NCI-H345 (cell line): Measurements from ENCODE around the gene PTPRU.
"Not testable (repeated sequence)": the region's sequence is repeated elsewhere in the genome, so short reads cannot be mapped to it uniquely, and the experiment has no call there.

Source experiments
- DNase-seq: peaks from one replicate; lab custom pipeline; 2025; lab: John Stamatoyannopoulos, UW

PTPRU gene

GRCh38 chr1:29290414-29290985 lies 54.2 kb downstream of the PTPRU start:
- no peak for DNase-seq

GRCh38 chr1:29291756-29292155 lies 55.4 kb downstream of the PTPRU start:
- no peak for DNase-seq

GRCh38 chr1:29292344-29292743 lies 56.0 kb downstream of the PTPRU start:
- DNase-seq: no peak

GRCh38 chr1:29297450-29297849 lies 61.1 kb downstream of the PTPRU start:
- DNase-seq: no peak

GRCh38 chr1:29298246-29298645 lies 61.9 kb downstream of the PTPRU start:
- no peak for DNase-seq

- no peak for DNase-seq
These were observed 63.1 kb downstream of the PTPRU start for GRCh38 chr1:29299446-29299845.

GRCh38 chr1:29301732-29302131 lies 65.4 kb downstream of the PTPRU start:
- DNase-seq: not testable (repeated sequence)

- no peak for DNase-seq
These were observed 67.1 kb downstream of the PTPRU start for GRCh38 chr1:29303201-29304024.

GRCh38 chr1:29304025-29304684 lies 67.8 kb downstream of the PTPRU start:
- no peak for DNase-seq

- DNase-seq: no peak
These were observed 69.6 kb downstream of the PTPRU start for GRCh38 chr1:29305943-29306342.

GRCh38 chr1:29306471-29307140 lies 70.3 kb downstream of the PTPRU start:
- no peak for DNase-seq

- DNase-seq: no peak
These were observed 72.8 kb downstream of the PTPRU start for GRCh38 chr1:29309075-29309474.

GRCh38 chr1:29309621-29310020 lies 73.3 kb downstream of the PTPRU start:
- no peak for DNase-seq

- peak; percentile 24 for DNase-seq
These were observed 74.4 kb downstream of the PTPRU start for GRCh38 chr1:29310616-29311180.

- no peak for DNase-seq
These were observed 75.2 kb downstream of the PTPRU start for GRCh38 chr1:29311352-29312030.

GRCh38 chr1:29312469-29313461 lies 76.4 kb downstream of the PTPRU start:
- no peak for DNase-seq

GRCh38 chr1:29314685-29315084 lies 78.4 kb downstream of the PTPRU start:
- not testable (repeated sequence) for DNase-seq

GRCh38 chr1:29315262-29315661 lies 78.9 kb downstream of the PTPRU start:
- no peak for DNase-seq

GRCh38 chr1:29315876-29316275 lies 79.6 kb downstream of the PTPRU start:
- DNase-seq: no peak
